T-helper 2 cell treated with Interferon-gamma antibody and Interleukin-4, amounts not matched to agents 100 ng/mL and 5 ng/mL, for 36 hours (primary cell): ENCODE measurements around the gene FHL3. TPM values are rescaled to one million over a fixed set of nuclear protein-coding genes. Genes with fewer than 3 reads are reported as not detected.
"Not testable (repeated sequence)": the region's sequence is repeated elsewhere in the genome, so short reads cannot be mapped to it uniquely, and the experiment has no call there.

Experiments used
- intact Hi-C: fragments of 100-400 bp; cut with micrococcal nuclease; formaldehyde crosslinking; loops from one replicate; pipeline ENCODE4 v1.15.1; 2023
- total RNA-seq: library from RNA; stranded (reverse); gene quantifications from 2 replicates; pipeline ENCODE4 v1.2.3, GENCODE V29; 2022

FHL3 gene
- total RNA-seq, 1 donor from 2014 or later: 16.3 TPM

- intact Hi-C loops: no loop called here
Observed at GRCh38 chr1:37997256-37998088, 7.8 kb downstream of the FHL3 start.

DNA sequence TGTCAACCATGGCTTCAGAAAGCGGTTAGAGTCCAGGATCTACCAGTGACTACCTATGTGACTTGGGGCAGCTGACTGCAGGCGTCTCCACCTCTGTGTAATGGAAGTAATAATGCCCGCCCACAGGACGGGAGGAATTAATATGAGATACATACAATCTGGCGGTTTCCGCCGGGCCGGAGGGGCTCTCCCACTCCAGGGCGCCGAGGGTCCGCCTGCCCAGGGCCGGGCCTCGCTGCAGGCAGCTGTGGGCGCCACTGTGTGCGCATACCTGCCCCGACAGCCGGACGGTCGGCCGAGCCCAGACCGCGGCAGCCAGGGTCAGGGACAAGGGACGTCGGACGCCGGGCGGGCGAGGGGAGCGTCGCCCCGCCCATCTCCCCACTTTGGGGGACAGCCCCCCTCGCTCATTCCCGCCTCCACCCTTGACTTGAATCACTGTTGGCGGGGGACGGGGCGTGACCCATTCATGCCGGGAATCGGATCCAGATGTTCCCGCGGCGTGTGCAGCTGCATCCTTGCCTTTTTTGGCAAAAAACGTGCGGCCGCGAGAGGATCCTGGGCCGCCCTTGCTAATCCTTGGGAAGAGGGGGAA is 9.5 kb downstream of the FHL3 start:
- intact Hi-C loops: no loop called here

GRCh38 chr1:37994886-37995566 is 10.3 kb downstream of the FHL3 start:
- intact Hi-C loops: loop anchor here (5.0 kb wide), 2 partner anchors 188 to 443 kb away; partner anchors contain the start of genes C1orf122, SNIP1 and YRDC

DNA sequence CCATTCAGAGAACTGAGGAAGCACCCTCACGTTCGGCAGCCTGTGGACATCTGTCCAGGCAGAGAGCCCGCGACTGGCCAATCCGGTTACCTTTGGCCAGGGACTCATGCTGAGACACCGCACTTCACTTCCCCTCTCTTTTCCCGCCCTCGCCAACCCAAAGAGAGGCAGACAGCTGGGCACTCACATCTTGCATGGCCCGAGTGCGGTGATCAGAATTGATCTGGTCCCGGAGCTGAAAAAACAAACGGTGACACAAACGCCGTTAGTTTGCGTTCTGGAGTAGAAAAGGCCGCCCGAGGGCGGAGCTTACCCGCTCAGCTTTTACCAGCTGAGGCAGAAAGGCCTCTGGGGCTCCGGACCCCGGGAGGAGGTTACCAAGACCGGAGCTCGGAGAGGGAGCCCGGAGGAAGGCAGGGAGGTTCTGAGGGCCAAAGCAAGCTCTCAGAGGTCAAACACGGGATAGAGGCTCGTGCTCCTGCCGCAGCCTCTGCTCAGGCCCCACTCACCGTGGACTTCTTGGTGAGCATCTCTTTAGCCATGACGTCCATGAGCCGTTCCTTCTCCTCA is 15.9 kb downstream of the FHL3 start:
- intact Hi-C loops: loop anchor here (2.0 kb wide), 1 partner anchor 297 kb away; the partner anchor contains the start of gene CDCA8

DNA sequence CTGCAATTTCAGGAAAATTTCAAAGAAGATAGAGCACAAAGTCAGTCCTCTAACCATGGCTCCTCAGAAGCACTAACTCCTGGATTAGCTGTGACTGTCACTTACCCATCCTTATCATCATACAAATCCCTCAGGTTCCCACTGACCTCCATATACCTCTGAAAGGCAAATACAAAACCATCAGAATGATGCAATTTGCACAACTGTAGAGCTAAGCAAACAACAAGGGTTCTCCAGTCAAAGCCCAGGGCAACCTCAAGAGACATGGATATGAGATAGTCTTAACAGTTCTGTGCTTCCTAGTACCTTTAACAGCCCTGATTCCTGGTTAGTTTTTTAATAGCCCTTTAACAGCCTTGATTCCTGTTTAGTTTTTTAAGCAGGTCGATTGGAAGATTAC is 17.6 kb downstream of the FHL3 start:
- intact Hi-C loops: loop anchor here (2.0 kb wide), 1 partner anchor 295 kb away; the partner anchor contains the start of gene CDCA8

GRCh38 chr1:37983546-37983945 is 21.8 kb downstream of the FHL3 start:
- intact Hi-C loops: no loop called here

DNA sequence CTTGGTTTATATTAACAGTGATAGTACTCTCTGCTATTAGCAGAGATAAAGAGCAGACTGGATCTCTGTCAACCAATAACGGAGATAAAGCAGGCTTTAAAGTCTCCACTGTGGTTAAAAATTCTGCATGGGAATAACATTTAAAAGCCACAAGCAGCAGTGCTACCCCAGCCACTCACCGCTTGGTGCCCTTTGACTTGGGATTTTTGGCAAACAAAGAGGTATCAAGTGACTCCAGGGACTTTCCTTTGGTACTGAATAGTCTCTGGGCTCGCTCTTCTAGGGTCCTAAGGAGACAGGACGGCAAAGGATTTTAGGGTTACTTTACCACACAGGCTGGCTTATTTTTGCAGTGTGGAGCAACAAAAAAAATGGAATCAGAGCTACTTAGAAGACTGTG is 26.8 kb downstream of the FHL3 start:
- intact Hi-C loops: no loop called here

DNA sequence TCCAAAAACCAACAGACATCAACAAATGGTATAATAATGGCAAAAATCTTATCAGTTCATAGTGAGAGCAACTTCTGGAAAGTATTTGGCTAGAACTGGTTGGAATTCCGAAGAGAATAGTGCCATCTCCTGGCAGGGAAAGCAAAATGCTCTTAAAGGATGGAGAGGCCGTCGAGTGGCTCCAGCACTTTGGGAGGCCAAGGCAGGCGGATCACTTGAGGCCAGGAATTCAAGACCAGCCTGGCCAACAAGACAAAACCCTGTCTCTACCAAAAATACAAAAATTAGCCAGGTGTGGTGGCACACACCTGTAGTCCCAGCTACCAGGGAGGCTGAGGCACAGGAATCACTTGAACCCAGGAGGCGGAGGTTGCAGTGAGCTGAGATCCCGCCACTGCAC is 30.2 kb downstream of the FHL3 start:
- intact Hi-C loops: not testable (repeated sequence)

GRCh38 chr1:37974567-37974966 is 30.7 kb downstream of the FHL3 start:
- intact Hi-C loops: no loop called here

- intact Hi-C loops: not testable (repeated sequence)
Observed at GRCh38 chr1:37973684-37974083, 31.6 kb downstream of the FHL3 start.

GRCh38 chr1:37965301-37965700 is 40.0 kb downstream of the FHL3 start:
- intact Hi-C loops: no loop called here

DNA sequence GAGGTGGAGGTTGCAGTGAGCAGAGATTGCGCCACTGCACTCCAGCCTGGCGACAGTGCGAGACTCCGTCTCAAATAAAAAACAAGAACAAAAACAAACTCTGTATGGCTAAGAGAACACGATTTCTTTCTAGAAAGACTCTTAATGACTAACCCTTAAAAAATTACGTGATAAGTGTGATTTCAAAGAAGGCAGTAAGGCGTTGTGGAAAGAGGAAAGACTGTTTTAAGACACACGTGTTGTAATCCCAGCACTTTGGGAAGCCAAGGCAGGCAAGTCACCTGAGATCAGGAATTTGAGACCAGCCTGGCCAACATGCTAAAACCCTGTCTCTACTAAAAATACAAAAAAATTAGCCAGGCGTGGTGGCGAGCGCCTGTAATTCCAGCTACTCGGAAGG is 41.2 kb downstream of the FHL3 start:
- intact Hi-C loops: not testable (repeated sequence)

- intact Hi-C loops: no loop called here
Observed at GRCh38 chr1:37958690-37959089, 46.6 kb downstream of the FHL3 start.

GRCh38 chr1:37955685-37956084 is 49.6 kb downstream of the FHL3 start:
- intact Hi-C loops: no loop called here

DNA sequence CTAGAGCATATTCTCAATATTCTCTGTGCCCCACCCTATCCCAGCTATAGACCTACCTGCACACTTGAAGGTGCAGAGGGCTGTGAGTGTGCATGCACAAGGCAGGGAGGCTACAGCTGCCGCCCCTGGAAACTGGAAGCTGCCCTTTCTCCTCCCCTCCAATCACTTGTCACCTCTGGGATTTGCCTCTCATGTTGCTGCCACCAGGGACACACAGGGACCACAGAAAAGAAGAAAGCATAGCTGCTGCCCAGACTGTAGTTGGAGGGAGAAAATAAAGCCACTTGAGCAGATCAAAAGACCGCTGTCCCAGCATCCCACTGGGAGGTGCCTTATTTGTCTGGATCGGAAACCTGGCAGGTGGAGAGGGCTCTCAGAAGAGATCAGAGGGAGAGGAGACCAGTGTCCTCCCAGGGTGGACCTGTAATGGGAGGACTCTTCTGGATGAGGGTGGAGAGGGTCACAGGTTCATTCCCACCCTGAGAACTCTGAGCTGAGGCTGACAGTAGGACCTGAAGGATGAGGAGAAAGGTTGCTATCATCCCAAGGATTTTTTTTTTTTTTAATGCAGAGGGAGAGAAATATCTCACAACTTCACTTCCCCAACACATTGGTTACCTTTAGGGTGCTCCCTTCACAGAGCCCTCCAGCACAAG is 50.9 kb downstream of the FHL3 start:
- intact Hi-C loops: no loop called here

DNA sequence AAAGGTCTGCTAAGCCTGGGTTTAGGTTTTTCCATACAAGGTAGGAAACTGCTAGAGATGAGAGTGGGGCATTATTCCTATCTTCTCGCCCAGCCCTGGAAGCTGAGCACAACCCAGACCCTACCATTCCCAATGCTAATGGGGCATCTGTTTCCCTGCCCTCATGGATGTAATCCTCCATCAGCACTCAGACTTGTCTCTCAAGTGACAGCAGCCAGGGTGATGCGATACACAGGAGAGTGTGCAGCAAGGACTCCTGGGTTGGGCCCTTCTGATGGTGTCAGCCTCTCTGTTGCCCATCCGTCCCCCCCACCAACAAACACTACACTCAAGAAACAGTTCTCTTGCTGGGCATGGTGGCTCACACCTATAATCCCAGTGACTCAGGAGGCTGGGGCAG is 52.6 kb downstream of the FHL3 start:
- intact Hi-C loops: no loop called here

- intact Hi-C loops: no loop called here
Observed at GRCh38 chr1:37951783-37952624, 53.3 kb downstream of the FHL3 start.

DNA sequence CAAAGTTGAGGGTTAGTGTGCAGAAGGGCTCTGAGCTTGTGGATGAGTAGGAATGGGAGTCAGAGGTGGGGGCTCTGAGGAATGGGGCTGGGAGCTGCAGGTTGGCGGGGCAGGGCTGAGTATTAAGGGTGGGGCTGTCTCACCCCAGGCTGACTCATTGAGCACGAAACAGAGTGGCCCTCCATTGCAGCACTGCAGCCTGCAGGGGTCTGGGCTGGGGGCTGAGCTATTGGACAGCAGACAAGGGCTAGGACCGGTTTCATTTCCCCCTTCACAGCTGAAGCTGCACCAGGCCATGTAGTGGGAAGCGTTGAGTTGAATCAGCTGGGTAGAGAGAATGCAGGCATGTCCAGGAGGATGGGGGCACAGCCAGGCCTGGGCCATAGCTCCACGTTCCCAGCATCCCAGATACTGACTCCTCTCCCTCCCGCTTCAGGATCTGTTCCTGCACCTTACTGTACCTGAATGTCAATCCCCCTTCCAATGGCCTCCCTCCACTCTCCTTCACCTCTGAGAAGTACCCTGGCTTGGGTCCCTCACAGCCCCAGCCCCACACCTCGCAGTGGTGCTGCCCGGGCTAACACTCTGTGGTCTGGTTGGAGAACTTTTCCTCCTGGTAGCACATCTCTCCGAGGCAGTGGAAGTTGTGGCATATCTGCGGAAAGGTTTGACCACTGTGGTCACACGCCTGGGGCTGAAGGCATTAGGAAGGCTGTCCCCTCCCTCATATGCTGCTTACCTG is 54.1 kb downstream of the FHL3 start:
- intact Hi-C loops: no loop called here

DNA sequence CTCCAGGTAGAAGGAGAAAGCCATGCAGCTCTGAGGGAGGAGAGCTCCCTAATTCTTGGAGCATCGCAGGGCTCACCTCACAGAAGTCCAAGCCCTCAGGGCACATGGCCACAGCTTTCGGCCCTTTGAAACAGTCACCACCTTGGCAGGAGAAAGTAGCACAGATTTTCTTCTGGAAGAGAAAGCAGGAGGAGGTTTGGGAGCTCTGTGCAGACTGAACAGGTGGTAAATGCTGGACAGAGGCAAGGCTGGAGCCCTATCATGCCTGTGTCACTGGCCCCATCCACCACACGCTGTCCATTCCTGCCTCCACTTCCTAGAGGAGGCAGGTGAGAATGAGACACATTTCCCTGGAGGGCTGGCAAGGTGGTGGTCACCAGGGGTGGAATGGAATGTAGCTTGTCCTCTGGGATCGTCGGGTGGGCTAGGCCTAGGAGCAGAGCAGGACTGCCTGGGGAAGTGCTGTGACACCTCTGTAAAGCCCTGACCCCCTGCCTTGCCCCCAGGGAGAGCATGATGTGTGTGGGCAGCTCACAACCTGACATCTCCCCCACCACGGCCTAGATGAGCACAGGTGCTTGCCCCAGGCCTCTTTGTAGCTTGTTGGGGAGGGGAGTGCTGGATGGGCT is 55.7 kb downstream of the FHL3 start:
- intact Hi-C loops: no loop called here
